GM20000 (cell line): ENCODE measurements around the gene NANS.

Experiments
- DNase-seq: peaks from one replicate; pipeline ENCODE4 v3.0.0; 2012; ENCODE audit warnings: low spot score
- TF ChIP-seq, protein P1 (sequence below): IDR thresholded peaks from 2 replicates; pipeline ENCODE4 v1.5.1; 2012; ENCODE audit warnings: mild to moderate bottlenecking, control low read depth; ENCODE audit errors: extremely low read depth, missing control alignments

NANS gene

GRCh38 chr9:98056269-98057137, at the start of gene NANS:
Gene NANS (plus strand): TSS chr9:98056732. CDS start chr9:98056809, 77 bp downstream.
- DNase-seq, result peak; percentile 97
- TF ChIP-seq, protein P1, sequence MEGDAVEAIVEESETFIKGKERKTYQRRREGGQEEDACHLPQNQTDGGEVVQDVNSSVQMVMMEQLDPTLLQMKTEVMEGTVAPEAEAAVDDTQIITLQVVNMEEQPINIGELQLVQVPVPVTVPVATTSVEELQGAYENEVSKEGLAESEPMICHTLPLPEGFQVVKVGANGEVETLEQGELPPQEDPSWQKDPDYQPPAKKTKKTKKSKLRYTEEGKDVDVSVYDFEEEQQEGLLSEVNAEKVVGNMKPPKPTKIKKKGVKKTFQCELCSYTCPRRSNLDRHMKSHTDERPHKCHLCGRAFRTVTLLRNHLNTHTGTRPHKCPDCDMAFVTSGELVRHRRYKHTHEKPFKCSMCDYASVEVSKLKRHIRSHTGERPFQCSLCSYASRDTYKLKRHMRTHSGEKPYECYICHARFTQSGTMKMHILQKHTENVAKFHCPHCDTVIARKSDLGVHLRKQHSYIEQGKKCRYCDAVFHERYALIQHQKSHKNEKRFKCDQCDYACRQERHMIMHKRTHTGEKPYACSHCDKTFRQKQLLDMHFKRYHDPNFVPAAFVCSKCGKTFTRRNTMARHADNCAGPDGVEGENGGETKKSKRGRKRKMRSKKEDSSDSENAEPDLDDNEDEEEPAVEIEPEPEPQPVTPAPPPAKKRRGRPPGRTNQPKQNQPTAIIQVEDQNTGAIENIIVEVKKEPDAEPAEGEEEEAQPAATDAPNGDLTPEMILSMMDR, result no peak

DNA sequence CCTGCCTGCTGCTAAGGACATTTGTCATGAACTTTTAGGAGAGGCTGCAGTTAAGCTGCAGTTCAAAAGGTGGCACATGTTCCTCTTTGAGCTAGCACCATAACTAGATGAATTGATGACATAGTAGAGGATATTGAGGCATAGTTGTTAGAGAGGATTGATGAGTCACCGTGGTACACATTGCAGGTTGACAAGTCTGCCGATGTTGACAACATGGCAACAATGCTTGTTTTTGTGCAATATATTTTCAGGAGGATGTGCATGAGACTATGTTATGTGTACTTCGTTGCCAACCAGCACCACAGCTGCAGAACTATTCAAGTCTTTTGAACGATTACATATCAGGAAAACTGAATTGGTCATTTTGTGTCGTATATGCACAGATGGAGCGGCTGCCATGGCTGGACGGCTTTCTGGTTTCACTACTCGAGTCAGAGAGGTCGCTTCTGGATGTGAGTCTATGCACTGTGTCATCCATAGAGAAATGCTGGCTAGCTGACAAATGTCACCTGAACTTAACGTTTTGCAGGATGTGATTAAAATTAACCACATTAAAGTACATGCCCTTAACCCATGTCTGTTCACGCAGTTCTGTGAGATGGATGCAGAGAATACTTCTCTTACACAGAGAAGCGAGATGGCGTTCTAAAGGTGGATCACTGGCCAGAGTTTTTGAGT, 49.1 kb upstream of the NANS start:
- TF ChIP-seq, protein P1, result no peak
- no peak for DNase-seq

GRCh38 chr9:98008764-98009163, 47.8 kb upstream of the NANS start:
- DNase-seq, result no peak
- TF ChIP-seq, protein P1, result no peak

DNA sequence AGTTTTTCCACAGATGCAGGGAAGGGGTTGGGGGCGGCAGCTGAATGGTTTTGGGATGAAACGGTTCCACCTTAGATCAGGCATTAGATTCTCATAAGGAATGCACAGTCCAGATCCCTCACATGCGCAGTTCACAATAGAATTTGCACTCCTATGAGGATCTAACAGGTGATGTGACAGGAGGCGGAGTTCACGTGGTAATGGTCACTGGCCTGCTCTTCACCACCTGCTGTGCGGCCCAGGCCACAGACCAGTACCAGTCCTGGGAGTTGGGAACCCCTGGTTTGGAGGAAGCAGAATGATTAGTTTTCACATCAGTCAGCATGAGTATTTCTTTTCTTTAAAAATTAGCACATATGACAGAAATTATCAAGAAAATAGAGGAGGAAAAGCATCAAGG, 47.1 kb upstream of the NANS start:
- no peak for DNase-seq
- TF ChIP-seq, protein P1, result no peak

DNA sequence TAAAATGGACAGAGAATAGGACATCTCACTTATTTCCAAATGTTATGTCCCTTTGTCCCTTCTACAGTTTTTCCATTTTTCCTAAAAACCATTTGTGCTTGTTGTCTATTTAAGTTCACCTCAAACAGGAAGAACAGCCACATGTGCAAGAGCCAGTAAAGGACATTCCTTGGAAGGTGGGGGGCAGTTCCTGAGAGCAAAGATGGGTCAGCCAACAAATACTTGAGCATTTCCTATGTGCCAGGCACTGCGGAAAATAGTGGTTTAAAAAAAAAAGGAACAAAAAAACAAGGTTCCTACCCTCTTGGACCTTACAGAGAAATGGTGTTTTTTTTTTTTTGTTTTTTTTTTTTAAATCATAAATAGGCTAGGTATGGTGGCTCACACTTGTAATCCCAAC, 46.6 kb upstream of the NANS start:
- TF ChIP-seq, protein P1, result no peak
- no peak for DNase-seq

DNA sequence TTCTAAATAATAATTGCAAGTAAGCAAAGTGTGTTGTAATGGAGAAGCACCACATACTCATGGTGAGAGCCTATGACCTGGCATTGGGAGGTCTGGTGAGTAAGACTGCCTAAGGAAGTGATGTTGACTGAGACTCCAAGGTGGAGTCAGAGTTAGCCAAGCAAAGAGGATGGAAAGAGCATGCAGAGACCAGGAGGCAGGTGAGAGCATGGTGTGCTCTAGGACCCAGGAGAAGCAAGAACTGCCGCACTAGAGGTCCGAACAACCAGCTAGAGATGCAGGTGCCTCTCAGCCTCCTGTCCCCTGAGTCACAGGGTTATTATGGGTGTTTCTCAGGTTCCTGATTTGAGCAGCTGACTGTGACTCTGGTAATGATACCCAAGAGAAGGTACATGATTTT, 46.1 kb upstream of the NANS start:
- TF ChIP-seq, protein P1, result no peak
- peak; percentile 41 for DNase-seq

GRCh38 chr9:98011122-98011521, 45.4 kb upstream of the NANS start:
- TF ChIP-seq, protein P1, result no peak
- no peak for DNase-seq
